H9 (cell line): ENCODE data around the gene SIGLEC8. TPM values are rescaled to one million over a fixed set of nuclear protein-coding genes. Genes with fewer than 3 reads are reported as not detected.

Experiments used
- DNase-seq: peaks from one replicate; pipeline ENCODE4 v3.0.0-alpha.2; 2017
- H2AFZ ChIP-seq: one replicate; pipeline ENCODE4 v1.6.1; 2013; ENCODE audit warnings: mild to moderate bottlenecking, low read length, control low read depth, moderate library complexity
- H2AK5ac ChIP-seq: 2 replicates; pipeline ENCODE4 v1.6.1; 2013; ENCODE audit warnings: low read length, control low read depth, mixed read lengths; ENCODE audit not compliant: insufficient read length
- H2BK120ac ChIP-seq: one replicate; pipeline ENCODE4 v1.6.1; 2013; ENCODE audit warnings: low read depth, mild to moderate bottlenecking, low read length, control low read depth, inconsistent platforms; ENCODE audit not compliant: poor library complexity, severe bottlenecking
- H2BK12ac ChIP-seq: 2 replicates; pipeline ENCODE4 v1.6.1; 2013; ENCODE audit warnings: low read length, control low read depth, mixed read lengths, low read depth; ENCODE audit not compliant: insufficient read length
- H2BK15ac ChIP-seq: 2 replicates; pipeline ENCODE4 v1.6.1; 2013; ENCODE audit warnings: low read depth, low read length, control low read depth
- H2BK20ac ChIP-seq: one replicate; pipeline ENCODE4 v1.6.1; 2013; ENCODE audit warnings: low read depth, mild to moderate bottlenecking, low read length, control low read depth, inconsistent platforms; ENCODE audit not compliant: poor library complexity, severe bottlenecking
- H2BK5ac ChIP-seq: 2 replicates; pipeline ENCODE4 v1.6.1; 2013; ENCODE audit warnings: low read length, control low read depth, mixed read lengths; ENCODE audit not compliant: insufficient read length
- H3K14ac ChIP-seq: 2 replicates; pipeline ENCODE4 v1.6.1; 2013; ENCODE audit warnings: low read length, control low read depth; ENCODE audit not compliant: insufficient read depth
- H3K18ac ChIP-seq: 2 replicates; pipeline ENCODE4 v1.6.1; 2013; ENCODE audit warnings: low read depth, mild to moderate bottlenecking, mixed read lengths, low read length, control low read depth; ENCODE audit not compliant: insufficient read length
- H3K23ac ChIP-seq: 2 replicates; pipeline ENCODE4 v1.6.1; 2013; ENCODE audit warnings: low read length, control low read depth, mixed read lengths, low read depth; ENCODE audit not compliant: insufficient read length
- H3K23me2 ChIP-seq: 2 replicates; pipeline ENCODE4 v1.6.1; 2013; ENCODE audit warnings: low read depth, mild to moderate bottlenecking, mixed read lengths, low read length, control low read depth; ENCODE audit not compliant: insufficient read length, poor library complexity, severe bottlenecking
- H3K27ac ChIP-seq: 2 replicates; pipeline ENCODE4 v1.5.1; 2013; ENCODE audit warnings: low read length, control low read depth, mixed read lengths, low read depth; ENCODE audit not compliant: insufficient read length
- H3K27me3 ChIP-seq: 2 replicates; pipeline ENCODE4 v1.6.1; 2013; ENCODE audit warnings: low read length, control low read depth, inconsistent platforms; ENCODE audit not compliant: insufficient read depth
- H3K4ac ChIP-seq: 2 replicates; pipeline ENCODE4 v1.6.1; 2013; ENCODE audit warnings: low read depth, mild to moderate bottlenecking, control low read depth, inconsistent platforms, low read length, moderate library complexity
- H3K4me1 ChIP-seq: 2 replicates; pipeline ENCODE4 v1.6.1; 2013; ENCODE audit warnings: low read length, control low read depth, inconsistent platforms; ENCODE audit not compliant: insufficient read depth
- H3K4me2 ChIP-seq: 2 replicates; pipeline ENCODE4 v1.6.1; 2013; ENCODE audit warnings: low read length, control low read depth, mixed read lengths; ENCODE audit not compliant: insufficient read length, insufficient read depth
- H3K56ac ChIP-seq: 2 replicates; pipeline ENCODE4 v1.6.1; 2013; ENCODE audit warnings: low read depth, mild to moderate bottlenecking, mixed read lengths, low read length, control low read depth; ENCODE audit not compliant: insufficient read length
- H3K79me1 ChIP-seq: 2 replicates; pipeline ENCODE4 v1.6.1; 2013; ENCODE audit warnings: low read depth, mild to moderate bottlenecking, moderate library complexity, low read length, control low read depth, inconsistent platforms; ENCODE audit not compliant: insufficient read depth, poor library complexity, severe bottlenecking
- H3K79me2 ChIP-seq: 2 replicates; pipeline ENCODE4 v1.6.1; 2013; ENCODE audit warnings: low read length, control low read depth, inconsistent platforms; ENCODE audit not compliant: insufficient read depth
- H3K9ac ChIP-seq: 2 replicates; pipeline ENCODE4 v1.6.1; 2013; ENCODE audit warnings: low read length, control low read depth, mixed read lengths; ENCODE audit not compliant: insufficient read length; ENCODE audit errors: extremely low read depth
- H3K9me3 ChIP-seq: one replicate; pipeline ENCODE4 v1.6.1; 2013; ENCODE audit warnings: low read depth, low read length, inconsistent platforms; ENCODE audit not compliant: control insufficient read depth
- H3T11ph ChIP-seq: one replicate; pipeline ENCODE4 v1.6.1; 2013; ENCODE audit warnings: mild to moderate bottlenecking, low read length, control low read depth, inconsistent platforms
- H4K20me1 ChIP-seq: one replicate; pipeline ENCODE4 v1.6.1; 2013; ENCODE audit not compliant: control insufficient read depth, insufficient read length, insufficient read depth
- H4K5ac ChIP-seq: 2 replicates; pipeline ENCODE4 v1.6.1; 2013; ENCODE audit warnings: low read depth, mild to moderate bottlenecking, mixed read lengths, low read length, control low read depth; ENCODE audit not compliant: insufficient read length
- H4K8ac ChIP-seq: replicated peaks from 2 replicates; pipeline ENCODE4 v1.6.1; 2013; ENCODE audit warnings: low read length, control low read depth, mixed read lengths, low read depth; ENCODE audit not compliant: insufficient read length
- H4K91ac ChIP-seq: 2 replicates; pipeline ENCODE4 v1.6.1; 2013; ENCODE audit warnings: low read depth, mild to moderate bottlenecking, moderate library complexity, mixed read lengths, low read length, control low read depth; ENCODE audit not compliant: insufficient read length
- H3K27ac Mint-ChIP-seq, 3 experiments: 2 replicates in 2 of 3; 3 replicates in 1 of 3; pipeline ENCODE4 v1.8.0; 2020 to 2021; ENCODE audit warnings: mixed read lengths in 3 of 3, mild to moderate bottlenecking in 1 of 3, moderate library complexity in 1 of 3
- H3K27me3 Mint-ChIP-seq: 2 replicates; pipeline ENCODE4 v1.8.0; 2021; ENCODE audit warnings: low read depth, mild to moderate bottlenecking, moderate library complexity, mixed read lengths
- H3K36me3 Mint-ChIP-seq, 3 experiments: 2 replicates in 2 of 3; 3 replicates in 1 of 3; pipeline ENCODE4 v1.8.0; 2020 to 2021; ENCODE audit warnings: low read depth in 3 of 3, mixed read lengths in 3 of 3; ENCODE audit not compliant: insufficient read depth in 1 of 3
- H3K4me1 Mint-ChIP-seq, 2 experiments: 2 replicates each; pipeline ENCODE4 v1.8.0; 2020; ENCODE audit warnings: mixed read lengths in 2 of 2
- H3K4me3 Mint-ChIP-seq, 2 experiments: 2 replicates in 1 of 2; 3 replicates in 1 of 2; pipeline ENCODE4 v1.8.0; 2020 to 2021; ENCODE audit warnings: mild to moderate bottlenecking in 2 of 2, mixed read lengths in 2 of 2, moderate library complexity in 1 of 2
- H3K9me3 Mint-ChIP-seq, 2 experiments: 2 replicates in 1 of 2; 3 replicates in 1 of 2; pipeline ENCODE4 v1.8.0; 2020; ENCODE audit warnings: mild to moderate bottlenecking in 2 of 2, mixed read lengths in 2 of 2, moderate library complexity in 1 of 2
- CTCF ChIP-seq: fragments of 200-600 bp; sonication (generic); conservative IDR thresholded peaks from 3 replicates; pipeline ENCODE4 v1.8.0; 2021; ENCODE audit warnings: antibody characterized with exemption, mild to moderate bottlenecking
- WGBS: extraction: QIAGEN DNeasy Blood & Tissue Kit; methylation state at CpG from one replicate; pipeline ENCODE4 v1.1.7; 2013; ENCODE audit warnings: missing lambda C conversion rate, low lambda C conversion rate, mixed read lengths; ENCODE audit not compliant: insufficient read length; ENCODE audit errors: extremely low coverage; 5-methylcytosine and 5-hydroxymethylcytosine counted together
- total RNA-seq: library from RNA; stranded (reverse); gene quantifications from 2 replicates; pipeline ENCODE4 v1.2.1, GENCODE V29; 2021

Gene SIGLEC8
- total RNA-seq, 1 experiment from 2014 or later = not detected

GRCh38 chr19:51503286-51503817 is 45.1 kb upstream of the SIGLEC8 start:
- H3K18ac ChIP-seq = no peak overlapping the region
- no peak overlapping the region for H3K27ac ChIP-seq
- H3K23ac ChIP-seq = no peak overlapping the region
- no peak overlapping the region for H3K4ac ChIP-seq
- H3K9me3 Mint-ChIP-seq = peaks cover 67 to 94% of the 10 kb centered on the region in 2 experiments
- no peak overlapping the region for H2BK20ac ChIP-seq
- no peaks in the 10 kb centered on the region for H3K27me3 ChIP-seq
- H3K27me3 Mint-ChIP-seq = peaks cover 18% of the 10 kb centered on the region
- no peak overlapping the region for H3T11ph ChIP-seq
- no peaks in the 10 kb centered on the region for H3K23me2 ChIP-seq
- no peak overlapping the region for H4K5ac ChIP-seq
- no peak overlapping the region for H4K8ac ChIP-seq
- H3K9me3 ChIP-seq = no peaks in the 10 kb centered on the region
- H3K79me2 ChIP-seq = no peaks in the 10 kb centered on the region
- no peak overlapping the region for H2AFZ ChIP-seq
- DNase-seq = no peak
- H3K56ac ChIP-seq = no peak overlapping the region
- no peak overlapping the region for H4K91ac ChIP-seq
- H3K4me1 Mint-ChIP-seq = no peaks in the 10 kb centered on the region
- no peak overlapping the region for H2BK15ac ChIP-seq
- H2AK5ac ChIP-seq = no peak overlapping the region
- no peak overlapping the region for H3K14ac ChIP-seq
- H2BK120ac ChIP-seq = no peak overlapping the region
- H3K9ac ChIP-seq = no peak overlapping the region
- H4K20me1 ChIP-seq = no peaks in the 10 kb centered on the region
- H2BK12ac ChIP-seq = no peak overlapping the region
- H3K36me3 Mint-ChIP-seq = peaks cover 0 to 6% (median 2%) of the 10 kb centered on the region in 3 experiments; a peak in 1 of 7 replicates
- H3K4me3 Mint-ChIP-seq = no peak overlapping the region; a peak in 1 of 5 replicates
- TF ChIP-seq CTCF = no peak
- H2BK5ac ChIP-seq = no peak overlapping the region
- WGBS = no CpG with 5 or more reads among the region's 5 CpGs
- no peaks in the 10 kb centered on the region for H3K4me1 ChIP-seq
- no peaks in the 10 kb centered on the region for H3K79me1 ChIP-seq
- H3K27ac Mint-ChIP-seq = no peak overlapping the region
- H3K4me2 ChIP-seq = no peak overlapping the region
